ENCODE results near the gene PKP1.

Gene PKP1

GRCh38 chr1:201260648-201261311 lies 22.5 kb upstream of the PKP1 start:
- H3K14ac ChIP-seq (ENCODE audit: low read length) = no peak overlapping the region
- H4K8ac ChIP-seq (ENCODE audit: low read depth, low read length) = no peak overlapping the region
- no peak overlapping the region for H2BK12ac ChIP-seq (ENCODE audit: low read length)
- H3K27me3 ChIP-seq (ENCODE audit: control insufficient read depth in 3 of 3, insufficient read depth in 3 of 3, low read depth in 1 of 3, low read length in 3 of 3) = peaks cover 0 to 34% (median 3%) of the 10 kb centered on the region in 3 experiments
- no peak overlapping the region for H3K4me3 ChIP-seq (ENCODE audit: low read length in 2 of 2)
- H3K36me3 ChIP-seq (replicated peaks in 1 of 2; ENCODE audit: control insufficient read depth in 2 of 2, insufficient read depth in 2 of 2, low read length in 2 of 2) = no peaks in the 10 kb centered on the region
- no peak overlapping the region for H3K9ac ChIP-seq (ENCODE audit: low read depth, low read length, poor library complexity)
- no peak overlapping the region for H2AK5ac ChIP-seq (ENCODE audit: low read depth, low read length)
- no peaks in the 10 kb centered on the region for H3K9me3 ChIP-seq (replicated peaks in 1 of 2; ENCODE audit: control insufficient read depth in 2 of 2, insufficient read depth in 1 of 2, low read depth in 1 of 2, low read length in 2 of 2)
- no peak overlapping the region for H3K23ac ChIP-seq (ENCODE audit: low read depth, low read length, poor library complexity)
- H3K18ac ChIP-seq (ENCODE audit: low read length) = no peak overlapping the region
- no peaks in the 10 kb centered on the region for H3K79me1 ChIP-seq (ENCODE audit: low read depth, low read length)
- no peak for DNase-seq (ENCODE audit: low spot score)
- H3K4me1 ChIP-seq (ENCODE audit: control insufficient read depth in 2 of 2, insufficient read depth in 1 of 2, low read depth in 1 of 2, low read length in 2 of 2) = peaks cover 0 to 8% of the 10 kb centered on the region in 2 donors
- no peak overlapping the region for H2BK5ac ChIP-seq (ENCODE audit: low read length)
- no peak overlapping the region for H2BK120ac ChIP-seq (ENCODE audit: low read depth, low read length)
- no CpG with 5 or more reads among the region's 8 CpGs for WGBS, 2 donors (ENCODE audit: extremely low coverage in 2 of 2, insufficient read length in 2 of 2, insufficient replicate concordance in 1 of 2)
- H2BK15ac ChIP-seq (ENCODE audit: low read length) = no peak overlapping the region
- H3K4ac ChIP-seq (ENCODE audit: low read length) = no peak overlapping the region
- no peak overlapping the region for H2AFZ ChIP-seq (ENCODE audit: low read length)
- H3K4me2 ChIP-seq (ENCODE audit: insufficient read depth, low read length, poor library complexity, severe bottlenecking) = no peak overlapping the region
- H4K91ac ChIP-seq (ENCODE audit: low read depth, low read length, poor library complexity) = no peak overlapping the region
- no peak overlapping the region for H3K27ac ChIP-seq (replicated peaks; ENCODE audit: low read length)

- Histone ChIP-seq H3K4me2 (ENCODE audit: insufficient read depth, low read length, poor library complexity, severe bottlenecking) (no peak overlapping the region), H2AFZ (ENCODE audit: low read length) (no peak overlapping the region), H3K18ac (ENCODE audit: low read length) (no peak overlapping the region), H2BK5ac (ENCODE audit: low read length) (no peak overlapping the region), H3K4me3 (ENCODE audit: low read length in 2 of 2) (no peak overlapping the region), H2AK5ac (ENCODE audit: low read depth, low read length) (no peak overlapping the region), H3K23ac (ENCODE audit: low read depth, low read length, poor library complexity) (no peak overlapping the region), H3K79me1 (ENCODE audit: low read depth, low read length) (no peaks in the 10 kb centered on the region), H2BK12ac (ENCODE audit: low read length) (no peak overlapping the region), H2BK15ac (ENCODE audit: low read length) (no peak overlapping the region), H3K14ac (ENCODE audit: low read length) (no peak overlapping the region), H3K9me3 (replicated peaks in 1 of 2; ENCODE audit: control insufficient read depth in 2 of 2, insufficient read depth in 1 of 2, low read depth in 1 of 2, low read length in 2 of 2) (no peaks in the 10 kb centered on the region), H3K27ac (replicated peaks; ENCODE audit: low read length) (no peak overlapping the region), H3K36me3 (replicated peaks in 1 of 2; ENCODE audit: control insufficient read depth in 2 of 2, insufficient read depth in 2 of 2, low read length in 2 of 2) (no peaks in the 10 kb centered on the region), H4K91ac (ENCODE audit: low read depth, low read length, poor library complexity) (no peak overlapping the region), H3K27me3 (ENCODE audit: control insufficient read depth in 3 of 3, insufficient read depth in 3 of 3, low read depth in 1 of 3, low read length in 3 of 3) (peaks cover 0 to 42% (median 3%) of the 10 kb centered on the region in 3 experiments), H2BK120ac (ENCODE audit: low read depth, low read length) (no peak overlapping the region), H4K8ac (ENCODE audit: low read depth, low read length) (no peak overlapping the region), H3K9ac (ENCODE audit: low read depth, low read length, poor library complexity) (no peak overlapping the region), H3K4me1 (ENCODE audit: control insufficient read depth in 2 of 2, insufficient read depth in 1 of 2, low read depth in 1 of 2, low read length in 2 of 2) (peaks cover 0 to 8% of the 10 kb centered on the region in 2 donors), H3K4ac (ENCODE audit: low read length) (no peak overlapping the region)
- DNase-seq (ENCODE audit: low spot score) = no peak
- no CpG with 5 or more reads among the region's 8 CpGs for WGBS, 2 donors (ENCODE audit: extremely low coverage in 2 of 2, insufficient read length in 2 of 2, insufficient replicate concordance in 1 of 2)
Measured at GRCh38 chr1:201261771-201262547, 21.3 kb upstream of the PKP1 start.

- H4K8ac ChIP-seq (ENCODE audit: low read depth, low read length) = no peak overlapping the region
- no peaks in the 10 kb centered on the region for H3K9me3 ChIP-seq (replicated peaks in 1 of 2; ENCODE audit: control insufficient read depth in 2 of 2, insufficient read depth in 1 of 2, low read depth in 1 of 2, low read length in 2 of 2)
- WGBS, 2 donors (ENCODE audit: extremely low coverage in 2 of 2, insufficient read length in 2 of 2, insufficient replicate concordance in 1 of 2) = no CpG with 5 or more reads among the region's 7 CpGs
- no peak overlapping the region for H2BK5ac ChIP-seq (ENCODE audit: low read length)
- H2BK12ac ChIP-seq (ENCODE audit: low read length) = no peak overlapping the region
- no peak overlapping the region for H2AFZ ChIP-seq (ENCODE audit: low read length)
- H3K27ac ChIP-seq (replicated peaks; ENCODE audit: low read length) = no peak overlapping the region
- no peak overlapping the region for H3K9ac ChIP-seq (ENCODE audit: low read depth, low read length, poor library complexity)
- no peaks in the 10 kb centered on the region for H3K36me3 ChIP-seq (replicated peaks in 1 of 2; ENCODE audit: control insufficient read depth in 2 of 2, insufficient read depth in 2 of 2, low read length in 2 of 2)
- no peak overlapping the region for H3K14ac ChIP-seq (ENCODE audit: low read length)
- H4K91ac ChIP-seq (ENCODE audit: low read depth, low read length, poor library complexity) = no peak overlapping the region
- no peak overlapping the region for H2BK15ac ChIP-seq (ENCODE audit: low read length)
- H2AK5ac ChIP-seq (ENCODE audit: low read depth, low read length) = no peak overlapping the region
- no peak overlapping the region for H3K4me2 ChIP-seq (ENCODE audit: insufficient read depth, low read length, poor library complexity, severe bottlenecking)
- peaks cover 0 to 8% of the 10 kb centered on the region in 2 donors for H3K4me1 ChIP-seq (ENCODE audit: control insufficient read depth in 2 of 2, insufficient read depth in 1 of 2, low read depth in 1 of 2, low read length in 2 of 2)
- H3K4ac ChIP-seq (ENCODE audit: low read length) = no peak overlapping the region
- H3K18ac ChIP-seq (ENCODE audit: low read length) = no peak overlapping the region
- DNase-seq (ENCODE audit: low spot score) = no peak
- no peak overlapping the region for H3K23ac ChIP-seq (ENCODE audit: low read depth, low read length, poor library complexity)
- H3K4me3 ChIP-seq (ENCODE audit: low read length in 2 of 2) = no peak overlapping the region
- H2BK120ac ChIP-seq (ENCODE audit: low read depth, low read length) = no peak overlapping the region
- peaks cover 0 to 42% (median 3%) of the 10 kb centered on the region in 3 experiments for H3K27me3 ChIP-seq (ENCODE audit: control insufficient read depth in 3 of 3, insufficient read depth in 3 of 3, low read depth in 1 of 3, low read length in 3 of 3)
- H3K79me1 ChIP-seq (ENCODE audit: low read depth, low read length) = no peaks in the 10 kb centered on the region
Measured at GRCh38 chr1:201262963-201263608, 20.2 kb upstream of the PKP1 start.

DNA sequence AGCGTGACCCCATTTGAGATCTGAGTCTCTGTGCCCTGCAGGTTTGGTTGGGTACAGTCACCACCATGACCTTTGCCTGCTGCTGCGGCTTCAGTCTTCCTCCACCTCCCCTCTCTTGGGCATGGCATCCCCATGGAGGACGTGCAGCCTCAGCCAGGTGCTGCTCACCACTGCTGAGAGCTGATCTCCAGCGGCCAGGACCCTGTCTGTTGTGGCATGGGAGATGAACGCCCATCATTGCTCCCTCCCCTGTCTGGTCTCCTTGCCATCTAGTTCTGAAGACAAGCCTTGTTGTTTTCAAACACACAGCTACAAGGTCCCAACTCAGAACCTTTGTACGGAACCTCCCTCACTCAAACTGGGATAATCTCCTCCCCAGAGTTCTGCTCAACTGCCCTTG lies 19.2 kb upstream of the PKP1 start:
- Histone ChIP-seq H4K8ac (ENCODE audit: low read depth, low read length) (no peak overlapping the region), H2AK5ac (ENCODE audit: low read depth, low read length) (no peak overlapping the region), H3K23ac (ENCODE audit: low read depth, low read length, poor library complexity) (no peak overlapping the region), H3K4me1 (ENCODE audit: control insufficient read depth in 2 of 2, insufficient read depth in 1 of 2, low read depth in 1 of 2, low read length in 2 of 2) (peaks cover 0 to 12% of the 10 kb centered on the region in 2 donors), H3K79me1 (ENCODE audit: low read depth, low read length) (no peaks in the 10 kb centered on the region), H3K4me2 (ENCODE audit: insufficient read depth, low read length, poor library complexity, severe bottlenecking) (no peak overlapping the region), H3K27ac (replicated peaks; ENCODE audit: low read length) (no peak overlapping the region), H2BK12ac (ENCODE audit: low read length) (no peak overlapping the region), H3K9ac (ENCODE audit: low read depth, low read length, poor library complexity) (no peak overlapping the region), H3K14ac (ENCODE audit: low read length) (no peak overlapping the region), H2BK5ac (ENCODE audit: low read length) (no peak overlapping the region), H2BK15ac (ENCODE audit: low read length) (no peak overlapping the region), H3K18ac (ENCODE audit: low read length) (no peak overlapping the region), H4K91ac (ENCODE audit: low read depth, low read length, poor library complexity) (no peak overlapping the region), H3K4ac (ENCODE audit: low read length) (no peak overlapping the region), H3K27me3 (ENCODE audit: control insufficient read depth in 3 of 3, insufficient read depth in 3 of 3, low read depth in 1 of 3, low read length in 3 of 3) (peaks cover 0 to 49% (median 3%) of the 10 kb centered on the region in 3 experiments), H2BK120ac (ENCODE audit: low read depth, low read length) (no peak overlapping the region), H3K36me3 (replicated peaks in 1 of 2; ENCODE audit: control insufficient read depth in 2 of 2, insufficient read depth in 2 of 2, low read length in 2 of 2) (no peaks in the 10 kb centered on the region), H2AFZ (ENCODE audit: low read length) (no peak overlapping the region), H3K4me3 (ENCODE audit: low read length in 2 of 2) (no peak overlapping the region), H3K9me3 (replicated peaks in 1 of 2; ENCODE audit: control insufficient read depth in 2 of 2, insufficient read depth in 1 of 2, low read depth in 1 of 2, low read length in 2 of 2) (no peaks in the 10 kb centered on the region)
- no peak for DNase-seq (ENCODE audit: low spot score)
- WGBS, 2 donors (ENCODE audit: extremely low coverage in 2 of 2, insufficient read length in 2 of 2, insufficient replicate concordance in 1 of 2) = no CpG with 5 or more reads among the region's 6 CpGs
